HG03159 (cell line): ENCODE measurements around the gene ASTN2.
"Not testable (repeated sequence)": the region's sequence is repeated elsewhere in the genome, so short reads cannot be mapped to it uniquely, and the experiment has no call there.

Experiments
- ATAC-seq: cut with Tn5 transposase; IDR thresholded peaks from one replicate; pipeline ENCODE4 v1.9.1; 2021; ENCODE audit warnings: mild to moderate bottlenecking, moderate library complexity; ENCODE audit not compliant: unreplicated experiment

The ASTN2 gene

GRCh38 chr9:116842658-116843057 is 572.2 kb downstream of the ASTN2 start:
- no peak for ATAC-seq

GRCh38 chr9:116838468-116838867 is 576.4 kb downstream of the ASTN2 start:
- not testable (repeated sequence) for ATAC-seq

DNA sequence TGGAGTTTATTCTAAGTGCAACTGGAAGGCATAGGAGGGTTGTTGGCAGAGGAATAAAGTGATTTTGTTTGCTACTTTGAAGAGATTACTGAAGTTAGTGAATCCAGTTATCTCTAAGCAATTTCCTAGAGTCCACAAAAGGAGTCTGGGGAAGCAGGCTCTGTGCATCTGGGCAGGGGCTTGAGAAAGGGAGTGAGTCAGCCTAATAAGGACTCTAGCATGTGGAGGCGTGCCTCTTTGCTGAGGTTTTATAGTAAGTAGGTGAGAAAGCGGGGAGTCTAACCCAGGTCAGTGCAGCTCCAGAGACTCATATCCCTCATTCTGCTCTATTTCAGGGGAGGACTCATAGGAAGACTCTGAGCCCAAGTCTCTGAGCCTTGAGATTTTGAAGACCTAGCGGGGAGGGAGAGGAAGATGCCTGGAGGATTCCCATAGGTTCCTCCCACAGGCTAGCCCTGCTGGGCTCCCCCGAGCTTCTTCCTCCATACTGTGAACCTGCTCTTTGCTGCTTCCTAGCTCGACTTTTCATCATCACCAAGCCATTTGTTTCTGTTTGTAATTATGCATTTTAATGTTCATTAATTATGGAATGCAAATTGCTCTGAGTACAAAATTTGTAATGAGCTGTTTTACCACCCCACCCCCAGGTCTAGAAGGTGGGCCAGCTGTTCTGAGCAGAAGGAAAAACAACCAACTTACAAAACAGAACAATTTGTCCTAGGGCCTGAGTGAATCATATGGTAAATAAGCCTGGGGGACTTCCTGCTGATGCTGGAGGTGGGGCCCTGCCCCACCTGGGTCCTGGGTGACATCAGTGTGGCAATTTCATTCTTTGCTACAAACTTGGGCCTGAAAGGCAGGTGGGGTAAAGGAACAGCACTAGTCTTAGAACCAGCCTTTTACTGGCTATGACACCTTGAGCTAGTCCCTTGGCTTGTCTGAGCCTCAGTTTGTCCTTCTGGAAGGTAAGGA is 577.6 kb downstream of the ASTN2 start:
- no peak for ATAC-seq

DNA sequence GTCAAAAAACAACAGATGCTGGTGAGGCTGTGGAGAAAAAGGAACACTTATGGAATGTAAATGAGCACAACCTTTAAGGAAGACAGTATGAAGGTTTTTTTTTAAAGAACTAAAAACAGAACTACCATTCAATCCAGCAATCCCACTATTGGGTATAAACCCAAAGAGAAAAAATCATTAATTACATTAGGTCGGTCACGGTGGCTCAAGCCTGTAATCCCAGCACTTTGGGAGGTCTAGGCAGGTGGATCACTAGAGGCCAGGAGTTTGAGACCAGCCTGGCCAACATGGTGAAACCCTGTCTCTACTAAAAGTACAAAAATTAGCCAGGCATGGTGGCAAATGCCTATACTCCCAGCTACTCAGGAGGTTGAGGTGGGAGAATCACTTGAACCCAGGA is 584.5 kb downstream of the ASTN2 start:
- not testable (repeated sequence) for ATAC-seq

DNA sequence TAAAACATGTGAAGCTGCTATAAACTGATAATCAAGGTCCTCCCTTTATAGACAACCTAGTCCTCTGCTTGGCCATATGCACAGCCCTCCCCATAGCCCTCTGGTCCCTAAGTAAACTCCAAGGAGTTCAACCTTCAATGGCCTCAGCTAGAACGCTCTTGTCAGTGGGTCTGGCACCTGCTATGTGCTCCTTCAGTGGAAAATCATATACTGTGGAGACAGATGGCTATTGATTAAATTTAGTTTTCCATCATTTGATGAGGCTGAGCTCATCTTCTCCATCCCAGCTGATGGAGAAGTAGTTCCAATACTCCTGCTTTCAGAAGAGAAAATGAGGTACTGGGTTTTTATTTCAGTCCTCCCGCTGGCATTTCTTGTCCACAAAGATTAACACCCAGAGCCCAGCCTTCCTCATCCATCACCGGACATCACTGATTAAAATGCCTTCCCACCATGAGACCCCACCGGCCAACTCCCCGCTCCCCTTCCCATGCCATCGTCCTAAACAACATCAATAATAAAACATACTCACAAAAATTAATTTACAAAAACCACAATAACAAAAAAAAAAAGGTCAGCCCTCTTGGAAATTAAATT is 593.1 kb downstream of the ASTN2 start:
- ATAC-seq, result no peak

DNA sequence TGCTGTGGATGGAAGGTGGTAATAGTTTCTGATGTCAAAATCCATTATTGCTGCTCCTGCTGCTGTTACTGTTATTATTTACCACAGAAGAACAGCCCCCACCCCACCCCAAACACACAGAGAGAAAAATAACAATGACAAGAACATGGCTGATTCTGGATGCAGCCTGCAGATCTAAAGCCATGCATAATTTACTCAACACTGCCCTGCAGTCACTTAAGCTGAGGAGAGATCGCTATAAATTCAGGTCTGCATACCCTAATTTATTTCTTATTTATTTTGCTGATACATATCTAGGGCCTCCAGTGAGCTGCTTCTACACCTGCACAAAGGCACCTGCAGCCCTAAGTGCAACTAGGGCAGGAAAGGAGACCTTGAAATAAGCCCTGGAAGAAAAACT is 595.7 kb downstream of the ASTN2 start:
- ATAC-seq, result no peak

- no peak for ATAC-seq
These were observed 597.1 kb downstream of the ASTN2 start for GRCh38 chr9:116817762-116818161.

- ATAC-seq, result no peak
These were observed 598.4 kb downstream of the ASTN2 start for GRCh38 chr9:116816484-116816883.

- no peak for ATAC-seq
These were observed 599.0 kb downstream of the ASTN2 start for GRCh38 chr9:116815835-116816234.

DNA sequence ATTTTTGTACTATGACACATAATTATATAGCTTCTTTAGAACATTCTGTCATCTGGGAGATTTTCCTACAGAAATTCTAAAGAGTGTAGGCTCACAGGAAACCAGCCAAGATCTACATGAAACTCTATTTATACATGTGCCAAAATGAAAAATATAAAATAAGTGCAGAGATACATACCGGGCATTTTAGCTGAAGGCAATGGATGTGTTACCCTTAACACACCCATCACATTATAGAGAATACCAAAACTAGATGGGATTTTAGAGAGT is 601.9 kb downstream of the ASTN2 start:
- ATAC-seq, result no peak

DNA sequence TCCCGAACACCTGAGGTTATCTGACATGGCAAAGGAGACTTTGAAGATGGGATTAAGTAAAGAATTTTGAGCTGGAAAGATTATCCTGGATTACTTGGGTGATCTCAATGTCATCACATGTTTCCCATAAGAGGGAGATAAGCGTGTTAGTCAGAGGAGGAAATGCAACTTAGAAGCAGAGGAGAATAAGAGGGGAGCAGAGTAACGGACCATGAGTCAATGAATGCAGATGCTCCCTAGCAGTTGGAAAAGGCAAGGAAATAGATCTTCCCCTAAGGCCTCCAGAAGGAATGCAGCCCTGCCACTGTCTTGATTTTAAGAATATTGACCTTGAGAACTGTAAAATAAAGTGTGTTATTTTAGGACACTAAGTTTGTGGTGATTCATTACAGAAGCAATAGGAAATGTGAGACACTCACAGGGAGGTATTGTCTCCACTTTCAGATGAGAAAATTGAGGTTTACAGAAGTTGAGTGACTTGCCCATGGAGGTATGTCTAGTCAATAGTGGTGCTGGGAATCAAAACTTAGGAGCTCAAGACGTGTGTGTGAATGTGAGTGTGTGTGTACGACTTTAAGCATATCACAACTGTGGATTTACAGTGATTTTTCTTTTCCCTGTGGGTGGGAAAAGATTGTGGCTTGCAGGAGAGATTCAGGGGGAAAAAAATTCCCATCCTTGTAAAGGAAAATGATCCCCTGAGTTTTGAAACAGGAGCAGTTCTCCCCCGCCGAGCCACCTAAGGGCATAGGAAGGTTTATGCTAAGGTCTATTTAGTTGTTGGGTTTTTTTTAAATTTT is 602.4 kb downstream of the ASTN2 start:
- no peak for ATAC-seq

DNA sequence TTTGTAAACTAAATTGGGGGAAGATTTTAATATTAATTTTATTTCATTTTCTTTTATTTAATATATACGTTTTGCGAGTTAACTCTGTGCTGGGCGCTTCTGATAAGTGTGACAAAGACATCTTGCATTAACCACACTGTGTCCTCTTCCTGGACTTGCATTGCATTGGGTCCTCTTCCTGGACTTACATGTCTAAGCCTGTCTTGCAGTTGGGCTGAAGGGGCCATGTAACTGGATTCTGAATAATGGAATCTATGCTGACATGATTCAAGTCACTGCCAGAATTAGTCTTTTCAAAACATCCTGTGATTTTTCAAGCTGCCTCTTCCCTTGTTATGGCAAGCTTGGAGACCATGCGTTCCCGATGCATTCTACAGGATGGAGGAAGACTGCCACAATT is 605.2 kb downstream of the ASTN2 start:
- no peak for ATAC-seq

- no peak for ATAC-seq
These were observed 608.8 kb downstream of the ASTN2 start for GRCh38 chr9:116806075-116806474.

DNA sequence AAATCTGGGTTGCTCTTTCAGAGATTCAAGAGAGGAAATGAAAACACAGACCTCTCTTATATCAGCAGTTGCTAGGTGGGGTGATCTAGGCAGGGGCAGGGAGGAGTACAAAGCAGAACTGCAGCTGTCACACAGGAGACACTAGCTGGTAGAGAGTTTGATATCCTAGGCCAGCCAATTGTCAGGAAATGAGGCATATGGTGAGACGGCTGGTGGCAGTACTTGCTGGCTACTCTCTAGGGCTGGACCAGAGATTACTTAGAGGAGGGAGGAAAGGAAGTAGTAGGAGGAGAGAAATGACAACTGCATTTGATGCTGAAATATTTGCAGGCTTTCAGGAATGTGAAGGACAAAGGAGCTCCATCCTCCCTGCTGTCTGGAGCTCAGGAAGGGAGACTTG is 614.0 kb downstream of the ASTN2 start:
- no peak for ATAC-seq

GRCh38 chr9:116800074-116800473 is 614.8 kb downstream of the ASTN2 start:
- no peak for ATAC-seq

DNA sequence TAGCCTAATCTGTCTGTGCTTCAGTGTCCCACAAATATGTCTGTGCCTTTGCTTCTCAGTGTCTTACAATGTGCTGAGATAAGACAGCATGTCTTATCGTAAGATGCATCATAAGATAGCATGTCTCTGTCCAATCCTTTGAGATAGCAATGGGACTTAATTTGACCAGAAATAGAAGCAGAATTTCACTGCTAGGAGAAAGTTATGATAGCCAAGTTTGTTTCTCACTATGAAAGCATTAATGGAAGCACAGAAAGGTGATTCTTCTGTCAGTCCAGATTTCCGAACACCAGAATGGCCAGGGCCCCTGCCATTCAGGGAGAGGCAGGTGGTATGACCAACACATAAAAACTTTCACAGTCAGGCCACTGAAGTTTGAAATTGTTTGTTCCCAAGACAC is 616.3 kb downstream of the ASTN2 start:
- no peak for ATAC-seq

GRCh38 chr9:116797276-116797675 is 617.6 kb downstream of the ASTN2 start:
- ATAC-seq, result no peak

DNA sequence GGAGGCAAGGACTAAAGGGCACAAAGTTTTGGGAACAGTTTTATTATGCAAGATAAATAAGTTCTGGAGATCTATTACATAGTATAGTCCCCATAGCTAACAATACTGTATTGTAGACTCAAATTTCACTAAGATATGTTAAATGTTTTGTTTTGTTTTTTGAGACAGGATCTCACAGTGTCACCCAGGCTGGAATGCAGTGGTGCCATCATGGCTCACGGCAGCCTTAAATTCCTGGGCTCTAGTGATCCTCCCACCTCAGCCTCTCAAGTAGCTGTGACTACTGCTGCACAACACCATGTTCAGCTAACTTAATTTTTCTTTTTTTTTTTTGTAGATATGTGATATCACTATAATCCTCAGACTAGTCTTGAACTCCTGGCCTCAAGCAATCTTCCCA is 618.2 kb downstream of the ASTN2 start:
- no peak for ATAC-seq

DNA sequence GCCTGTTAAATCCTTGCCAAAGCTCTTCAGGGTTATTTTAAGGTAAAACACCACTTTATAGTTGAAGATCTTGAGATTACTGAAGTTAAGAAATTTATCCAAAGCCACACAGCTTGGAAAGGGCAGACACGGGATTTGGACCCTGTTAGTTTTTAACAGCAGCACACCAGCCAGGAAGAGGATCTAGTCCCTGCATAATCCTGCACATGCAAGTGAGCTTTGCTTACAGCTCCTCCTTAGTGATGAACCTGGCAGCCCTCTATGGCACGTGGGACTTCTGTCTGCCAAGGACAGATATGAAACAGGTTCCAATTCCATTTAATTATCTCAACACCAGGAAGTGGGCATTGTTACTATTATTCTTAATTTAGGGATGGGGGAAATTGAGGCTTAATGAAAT is 619.0 kb downstream of the ASTN2 start:
- ATAC-seq, result no peak

DNA sequence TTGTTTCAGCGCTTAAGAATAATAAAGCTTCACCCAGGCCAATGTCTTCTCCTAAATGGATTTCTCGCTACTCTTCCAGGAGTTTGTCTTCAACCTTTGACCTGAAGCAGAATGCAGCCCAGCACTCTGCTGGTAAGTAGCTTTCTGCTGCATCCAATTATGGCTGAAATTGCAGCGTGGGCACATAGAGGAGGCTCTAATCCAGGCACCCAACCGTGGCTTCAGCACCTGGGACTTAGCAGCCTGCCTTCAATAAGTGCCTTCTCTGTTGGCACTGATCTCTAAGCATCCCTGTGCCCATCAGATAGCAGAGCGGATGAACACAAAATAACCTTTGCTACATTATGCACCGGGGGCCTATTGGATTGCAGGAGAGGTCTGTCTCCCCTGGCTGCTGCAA is 622.6 kb downstream of the ASTN2 start:
- ATAC-seq, result no peak

DNA sequence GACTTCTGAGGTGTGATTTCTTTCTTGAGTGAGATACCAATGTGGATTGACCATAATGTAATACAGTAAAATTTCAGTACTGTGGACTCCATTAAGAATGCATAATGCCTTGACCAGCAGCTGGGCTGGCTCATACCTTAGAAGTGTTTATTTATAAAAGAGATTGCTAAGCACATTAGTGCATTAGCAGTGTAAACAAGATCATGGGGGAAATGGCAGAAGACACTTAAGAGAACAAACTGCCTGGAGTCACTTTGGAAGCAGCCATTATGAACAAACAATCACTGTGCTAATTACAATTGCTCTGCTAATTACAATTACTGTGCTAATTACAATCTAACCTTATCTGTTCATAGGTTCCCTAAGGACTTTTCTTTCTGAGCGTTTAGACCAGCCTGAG is 623.5 kb downstream of the ASTN2 start:
- no peak for ATAC-seq

- ATAC-seq, result no peak
These were observed 625.8 kb downstream of the ASTN2 start for GRCh38 chr9:116789081-116789480.
